ENCODE data around the gene OPCML. TPM values are rescaled to one million over a fixed set of nuclear protein-coding genes. Genes with fewer than 3 reads are reported as not detected.

The OPCML gene
- total RNA-seq, 1 donor from 2014 or later, result 4.1 TPM

GRCh38 chr11:133530501-133530835 lies 1.8 kb downstream of the OPCML start:
- H3K27me3 Mint-ChIP-seq (ENCODE audit: unreplicated experiment), result peaks cover 10% of the 10 kb centered on the region
- no peaks in the 10 kb centered on the region for H3K9me3 Mint-ChIP-seq (ENCODE audit: unreplicated experiment)
- peak; percentile 20 for DNase-seq (ENCODE audit: low spot score)
- TF ChIP-seq, protein P1, sequence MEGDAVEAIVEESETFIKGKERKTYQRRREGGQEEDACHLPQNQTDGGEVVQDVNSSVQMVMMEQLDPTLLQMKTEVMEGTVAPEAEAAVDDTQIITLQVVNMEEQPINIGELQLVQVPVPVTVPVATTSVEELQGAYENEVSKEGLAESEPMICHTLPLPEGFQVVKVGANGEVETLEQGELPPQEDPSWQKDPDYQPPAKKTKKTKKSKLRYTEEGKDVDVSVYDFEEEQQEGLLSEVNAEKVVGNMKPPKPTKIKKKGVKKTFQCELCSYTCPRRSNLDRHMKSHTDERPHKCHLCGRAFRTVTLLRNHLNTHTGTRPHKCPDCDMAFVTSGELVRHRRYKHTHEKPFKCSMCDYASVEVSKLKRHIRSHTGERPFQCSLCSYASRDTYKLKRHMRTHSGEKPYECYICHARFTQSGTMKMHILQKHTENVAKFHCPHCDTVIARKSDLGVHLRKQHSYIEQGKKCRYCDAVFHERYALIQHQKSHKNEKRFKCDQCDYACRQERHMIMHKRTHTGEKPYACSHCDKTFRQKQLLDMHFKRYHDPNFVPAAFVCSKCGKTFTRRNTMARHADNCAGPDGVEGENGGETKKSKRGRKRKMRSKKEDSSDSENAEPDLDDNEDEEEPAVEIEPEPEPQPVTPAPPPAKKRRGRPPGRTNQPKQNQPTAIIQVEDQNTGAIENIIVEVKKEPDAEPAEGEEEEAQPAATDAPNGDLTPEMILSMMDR (IDR thresholded peaks at IDR 0.05; ENCODE audit: unreplicated experiment), result no peak
- H3K36me3 Mint-ChIP-seq (ENCODE audit: low read depth, unreplicated experiment), result no peaks in the 10 kb centered on the region
- peaks cover 36% of the 10 kb centered on the region for H3K4me1 Mint-ChIP-seq (ENCODE audit: unreplicated experiment)
- H3K27ac Mint-ChIP-seq (ENCODE audit: unreplicated experiment), result no peak overlapping the region
- no peak overlapping the region for H3K4me3 Mint-ChIP-seq (ENCODE audit: unreplicated experiment)

DNA sequence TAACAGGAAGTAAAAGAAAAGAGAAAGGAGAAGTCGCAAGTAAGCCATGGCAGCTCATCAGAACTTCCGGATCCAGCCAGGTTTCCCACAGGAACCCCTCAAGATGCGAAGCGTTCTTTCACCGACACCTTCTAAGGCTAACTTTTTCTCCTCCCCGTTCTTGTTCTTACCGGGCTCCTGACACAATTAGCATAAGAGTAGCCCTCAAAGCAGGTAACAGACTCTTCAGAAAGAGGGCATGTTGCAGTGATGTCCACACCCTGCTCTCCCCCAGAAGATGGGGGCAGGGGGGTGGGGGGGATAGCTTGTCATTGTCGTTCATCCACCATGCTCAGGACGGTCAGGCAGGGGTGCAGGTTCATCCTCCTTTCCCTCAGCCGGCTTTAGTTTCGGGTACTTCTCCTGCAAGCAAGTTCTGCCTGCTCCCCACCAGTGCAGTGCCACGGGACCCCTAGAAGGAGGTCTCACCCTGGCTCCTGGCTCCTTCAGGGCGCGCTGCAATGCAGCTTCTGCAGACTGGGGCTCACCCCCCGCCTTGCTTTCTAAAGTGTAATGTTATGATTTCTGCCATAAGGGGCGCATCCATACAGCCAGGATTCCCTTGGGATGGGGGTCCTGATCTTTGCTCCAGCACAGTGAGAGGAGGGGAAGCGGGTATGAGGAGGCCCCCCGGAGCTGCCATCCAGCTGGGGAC lies 2.3 kb downstream of the OPCML start:
- TF ChIP-seq, protein P1 (IDR thresholded peaks at IDR 0.05; ENCODE audit: unreplicated experiment), result no peak
- DNase-seq (ENCODE audit: low spot score), result no peak
- H3K4me3 Mint-ChIP-seq (ENCODE audit: unreplicated experiment), result no peak overlapping the region
- H3K27ac Mint-ChIP-seq (ENCODE audit: unreplicated experiment), result no peak overlapping the region
- H3K27me3 Mint-ChIP-seq (ENCODE audit: unreplicated experiment), result peaks cover 10% of the 10 kb centered on the region
- no peaks in the 10 kb centered on the region for H3K9me3 Mint-ChIP-seq (ENCODE audit: unreplicated experiment)
- no peaks in the 10 kb centered on the region for H3K36me3 Mint-ChIP-seq (ENCODE audit: low read depth, unreplicated experiment)
- peaks cover 36% of the 10 kb centered on the region for H3K4me1 Mint-ChIP-seq (ENCODE audit: unreplicated experiment)

DNA sequence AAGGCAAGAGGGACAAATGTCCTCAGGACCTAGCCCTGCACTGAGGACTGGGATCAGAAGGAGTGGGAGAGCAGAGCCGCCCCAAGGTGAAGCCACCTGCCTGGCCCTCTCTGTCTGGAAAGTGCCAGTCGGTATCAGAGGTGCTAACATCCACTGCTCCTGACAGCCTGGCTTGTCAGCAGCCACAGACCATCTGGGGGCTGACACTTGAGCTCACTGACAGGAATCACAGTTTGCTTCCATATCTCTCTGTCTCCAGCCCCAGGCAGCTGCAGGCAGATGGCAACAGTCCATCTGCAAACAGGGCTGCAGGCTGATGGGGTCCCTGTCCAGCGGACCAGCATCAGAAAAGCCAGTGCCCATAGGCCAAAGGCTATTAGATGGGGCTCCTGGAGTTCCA lies 5.5 kb downstream of the OPCML start:
- no peaks in the 10 kb centered on the region for H3K36me3 Mint-ChIP-seq (ENCODE audit: low read depth, unreplicated experiment)
- H3K27ac Mint-ChIP-seq (ENCODE audit: unreplicated experiment), result no peak overlapping the region
- H3K27me3 Mint-ChIP-seq (ENCODE audit: unreplicated experiment), result peaks cover 10% of the 10 kb centered on the region
- no peaks in the 10 kb centered on the region for H3K9me3 Mint-ChIP-seq (ENCODE audit: unreplicated experiment)
- no peak overlapping the region for H3K4me3 Mint-ChIP-seq (ENCODE audit: unreplicated experiment)
- TF ChIP-seq, protein P1 (IDR thresholded peaks at IDR 0.05; ENCODE audit: unreplicated experiment), result no peak
- peaks cover 28% of the 10 kb centered on the region for H3K4me1 Mint-ChIP-seq (ENCODE audit: unreplicated experiment)
- DNase-seq (ENCODE audit: low spot score), result no peak

DNA sequence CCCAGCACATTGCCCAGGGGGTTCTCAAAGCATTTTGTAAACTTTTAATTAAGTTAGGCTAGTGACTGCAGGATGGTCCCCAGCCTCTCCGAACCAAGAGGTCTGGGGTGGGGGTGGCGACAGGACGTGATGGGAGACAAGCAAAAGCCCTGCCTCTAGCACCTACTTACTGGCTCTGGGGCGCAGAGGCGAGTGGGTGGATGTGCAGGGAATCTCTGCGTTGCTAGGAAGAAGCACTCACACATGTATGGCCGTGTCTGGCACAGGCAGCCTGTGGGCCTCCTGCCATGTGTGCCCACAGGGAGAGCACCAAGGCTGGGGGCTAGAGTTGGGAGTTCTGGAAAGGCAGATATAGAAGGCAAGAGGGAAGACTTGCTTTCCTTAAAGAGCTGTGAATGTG lies 6.3 kb downstream of the OPCML start:
- no peak for DNase-seq (ENCODE audit: low spot score)
- H3K4me1 Mint-ChIP-seq (ENCODE audit: unreplicated experiment), result peaks cover 25% of the 10 kb centered on the region
- H3K27ac Mint-ChIP-seq (ENCODE audit: unreplicated experiment), result no peak overlapping the region
- no peaks in the 10 kb centered on the region for H3K9me3 Mint-ChIP-seq (ENCODE audit: unreplicated experiment)
- TF ChIP-seq, protein P1 (IDR thresholded peaks at IDR 0.05; ENCODE audit: unreplicated experiment), result no peak
- H3K36me3 Mint-ChIP-seq (ENCODE audit: low read depth, unreplicated experiment), result no peaks in the 10 kb centered on the region
- no peak overlapping the region for H3K4me3 Mint-ChIP-seq (ENCODE audit: unreplicated experiment)
- H3K27me3 Mint-ChIP-seq (ENCODE audit: unreplicated experiment), result peaks cover 5% of the 10 kb centered on the region

DNA sequence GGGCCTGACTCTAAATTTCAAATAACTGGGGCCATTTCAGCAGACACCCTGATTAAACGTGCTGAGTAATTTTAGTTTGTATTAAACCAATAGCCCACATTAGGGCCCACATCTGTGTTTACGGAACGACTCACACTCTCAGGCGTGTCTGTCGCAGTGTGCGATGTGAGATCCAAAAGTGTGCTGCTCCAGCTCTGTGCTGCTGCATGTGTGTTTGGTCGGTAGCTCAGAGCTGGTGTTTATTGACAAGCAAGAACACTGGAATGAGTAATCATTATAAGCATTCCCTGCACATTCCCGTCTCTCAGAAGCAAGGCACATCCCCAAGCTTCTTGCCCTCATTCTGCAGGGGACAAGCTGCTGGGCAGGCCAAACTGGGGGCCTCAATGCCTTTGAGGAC lies 7.8 kb downstream of the OPCML start:
- no peaks in the 10 kb centered on the region for H3K36me3 Mint-ChIP-seq (ENCODE audit: low read depth, unreplicated experiment)
- H3K4me3 Mint-ChIP-seq (ENCODE audit: unreplicated experiment), result no peak overlapping the region
- H3K9me3 Mint-ChIP-seq (ENCODE audit: unreplicated experiment), result no peaks in the 10 kb centered on the region
- H3K27ac Mint-ChIP-seq (ENCODE audit: unreplicated experiment), result no peak overlapping the region
- H3K4me1 Mint-ChIP-seq (ENCODE audit: unreplicated experiment), result peaks cover 32% of the 10 kb centered on the region
- DNase-seq (ENCODE audit: low spot score), result no peak
- TF ChIP-seq, protein P1 (IDR thresholded peaks at IDR 0.05; ENCODE audit: unreplicated experiment), result no peak
- H3K27me3 Mint-ChIP-seq (ENCODE audit: unreplicated experiment), result peaks cover 4% of the 10 kb centered on the region
